HG02571 (cell line): Measurements from ENCODE around the gene PLS1.

Experiments
- ATAC-seq: cut with Tn5 transposase; IDR thresholded peaks from one replicate; pipeline ENCODE4 v1.9.1; 2021; ENCODE audit warnings: mild to moderate bottlenecking, moderate library complexity; ENCODE audit not compliant: unreplicated experiment

Gene PLS1

DNA sequence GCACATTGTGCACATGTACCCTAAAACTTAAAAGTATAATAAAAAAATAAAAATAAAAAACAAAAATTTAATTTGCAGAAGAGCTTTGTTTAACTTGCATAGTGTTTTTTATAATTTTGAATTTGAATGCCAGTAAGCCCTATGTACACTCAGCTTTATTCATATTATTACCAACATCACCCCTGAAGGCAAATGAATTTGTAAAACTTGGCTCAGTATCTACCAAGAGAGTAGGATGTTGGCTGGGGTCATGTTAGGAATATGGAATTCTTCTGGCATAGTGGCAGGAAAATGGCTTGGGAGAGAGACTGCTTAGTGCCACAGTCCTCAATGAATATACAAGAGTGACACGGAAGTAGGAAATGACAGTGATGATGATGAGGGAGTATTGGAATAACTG lies 158.3 kb downstream of the PLS1 start:
- ATAC-seq = no peak
